Neural cell (in vitro differentiated cells): ENCODE data around the gene TNS1.

Experiments used
- CTCF ChIP-seq: fragments of 450-650 bp; IDR thresholded peaks from 2 replicates; pipeline ENCODE4 v1.5.1; 2014; ENCODE audit warnings: antibody characterized with exemption, mild to moderate bottlenecking, moderate library complexity; ENCODE audit not compliant: poor library complexity, severe bottlenecking
- EZH2 ChIP-seq: fragments of 200-600, 300-800 bp; shearing (Covaris generic), sonication (generic); IDR thresholded peaks from 2 replicates; pipeline ENCODE4 v1.6.1; 2014; ENCODE audit warnings: antibody characterized with exemption, low read length, borderline replicate concordance, mild to moderate bottlenecking; ENCODE audit not compliant: insufficient read depth, poor library complexity, severe bottlenecking
- MXI1 ChIP-seq: fragments of 450-650 bp; conservative IDR thresholded peaks from 2 replicates; pipeline ENCODE4 v1.6.1; 2014; ENCODE audit warnings: antibody characterized with exemption, mild to moderate bottlenecking; ENCODE audit not compliant: poor library complexity, severe bottlenecking
- POLR2AphosphoS5 ChIP-seq: IDR thresholded peaks from 2 replicates; pipeline ENCODE4 v1.6.1; 2012
- RAD21 ChIP-seq: fragments of 450-650 bp; conservative IDR thresholded peaks from 2 replicates; pipeline ENCODE4 v1.6.1; 2014; ENCODE audit warnings: antibody characterized with exemption, mild to moderate bottlenecking, moderate library complexity
- REST ChIP-seq: IDR thresholded peaks from 2 replicates; pipeline ENCODE4 v1.6.1; 2012; ENCODE audit warnings: borderline replicate concordance
- TAF1 ChIP-seq: IDR thresholded peaks from 2 replicates; pipeline ENCODE4 v1.6.1; 2012; ENCODE audit warnings: low read depth

GRCh38 chr2:217945530-217945929 lies 57.3 kb downstream of the TNS1 start:
- no peak for TF ChIP-seq POLR2AphosphoS5
- no peak for TF ChIP-seq CTCF
- TF ChIP-seq EZH2: no peak
- TF ChIP-seq REST: no peak
- TF ChIP-seq MXI1: no peak
- no peak for TF ChIP-seq TAF1
- TF ChIP-seq RAD21: no peak
